Measurements from ENCODE around the gene EXOC4. TPM values are rescaled to one million over a fixed set of nuclear protein-coding genes. Genes with fewer than 3 reads are reported as not detected.

Gene EXOC4
- polyA plus RNA-seq, 1 experiment, result 45.9 TPM

DNA sequence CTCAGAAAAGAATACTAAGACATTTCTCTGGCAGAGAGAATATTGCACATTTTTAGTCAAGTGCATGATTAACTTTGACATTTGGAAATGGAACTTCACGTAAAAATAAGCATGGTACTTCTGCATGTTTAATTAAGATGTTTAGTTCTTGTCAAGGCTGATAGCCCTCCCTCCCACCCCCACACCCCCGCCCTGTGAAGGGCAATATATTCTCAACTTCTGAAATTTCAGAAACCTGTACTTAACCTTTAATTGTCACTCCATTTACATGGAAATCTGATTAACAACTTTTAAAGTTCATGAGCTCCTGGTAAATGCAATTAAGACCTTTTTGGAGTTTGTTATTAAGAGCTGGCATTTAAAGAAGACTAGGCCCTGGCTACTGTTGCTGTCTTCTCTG, 205.8 kb downstream of the EXOC4 start:
- no peak for DNase-seq (ENCODE audit: low read depth)
- Histone ChIP-seq H3K36me3 (ENCODE audit: control insufficient read depth, insufficient read depth, low read length) (no peaks in the 10 kb centered on the region), H3K4me3 (ENCODE audit: low read depth, low read length) (no peak overlapping the region), H3K27me3 (ENCODE audit: control insufficient read depth, insufficient read depth, low read length) (no peaks in the 10 kb centered on the region)
- POLR2A ChIA-PET, result no interaction called here
- TF ChIP-seq, protein P1, sequence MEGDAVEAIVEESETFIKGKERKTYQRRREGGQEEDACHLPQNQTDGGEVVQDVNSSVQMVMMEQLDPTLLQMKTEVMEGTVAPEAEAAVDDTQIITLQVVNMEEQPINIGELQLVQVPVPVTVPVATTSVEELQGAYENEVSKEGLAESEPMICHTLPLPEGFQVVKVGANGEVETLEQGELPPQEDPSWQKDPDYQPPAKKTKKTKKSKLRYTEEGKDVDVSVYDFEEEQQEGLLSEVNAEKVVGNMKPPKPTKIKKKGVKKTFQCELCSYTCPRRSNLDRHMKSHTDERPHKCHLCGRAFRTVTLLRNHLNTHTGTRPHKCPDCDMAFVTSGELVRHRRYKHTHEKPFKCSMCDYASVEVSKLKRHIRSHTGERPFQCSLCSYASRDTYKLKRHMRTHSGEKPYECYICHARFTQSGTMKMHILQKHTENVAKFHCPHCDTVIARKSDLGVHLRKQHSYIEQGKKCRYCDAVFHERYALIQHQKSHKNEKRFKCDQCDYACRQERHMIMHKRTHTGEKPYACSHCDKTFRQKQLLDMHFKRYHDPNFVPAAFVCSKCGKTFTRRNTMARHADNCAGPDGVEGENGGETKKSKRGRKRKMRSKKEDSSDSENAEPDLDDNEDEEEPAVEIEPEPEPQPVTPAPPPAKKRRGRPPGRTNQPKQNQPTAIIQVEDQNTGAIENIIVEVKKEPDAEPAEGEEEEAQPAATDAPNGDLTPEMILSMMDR (IDR thresholded peaks at IDR 0.05; ENCODE audit: insufficient read depth, low read depth, low read length), result no peak
- CTCF ChIA-PET, result no interaction called here

DNA sequence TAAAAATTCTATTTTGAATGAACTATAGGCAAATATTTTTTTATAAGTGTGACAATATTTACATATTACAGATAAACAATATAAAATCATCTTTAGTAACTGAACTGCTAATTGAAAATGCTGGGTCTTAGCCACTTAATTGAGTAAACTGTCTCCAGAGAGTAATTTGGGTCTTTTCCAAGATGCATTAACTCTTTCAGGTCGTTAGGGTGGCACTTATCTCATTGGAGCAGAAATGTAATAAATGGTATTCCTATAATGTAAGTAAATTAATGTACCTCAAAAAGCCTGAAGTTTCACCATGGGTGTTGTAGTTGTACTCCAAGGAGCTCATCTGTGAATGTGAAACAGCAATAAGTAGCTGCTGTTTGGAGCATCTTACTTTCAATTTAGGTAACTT, 208.5 kb downstream of the EXOC4 start:
- H3K27me3 ChIP-seq (ENCODE audit: control insufficient read depth, insufficient read depth, low read length), result no peaks in the 10 kb centered on the region
- TF ChIP-seq, protein P1 (IDR thresholded peaks at IDR 0.05; ENCODE audit: insufficient read depth, low read depth, low read length), result no peak
- H3K36me3 ChIP-seq (ENCODE audit: control insufficient read depth, insufficient read depth, low read length), result no peaks in the 10 kb centered on the region
- no peak overlapping the region for H3K4me3 ChIP-seq (ENCODE audit: low read depth, low read length)
- DNase-seq (ENCODE audit: low read depth), result no peak
- ChIA-PET CTCF (no interaction called here), POLR2A (no interaction called here)

GRCh38 chr7:133475655-133476054, 222.8 kb downstream of the EXOC4 start:
- TF ChIP-seq, protein P1 (IDR thresholded peaks at IDR 0.05; ENCODE audit: insufficient read depth, low read depth, low read length), result no peak
- no peak overlapping the region for H3K4me3 ChIP-seq (ENCODE audit: low read depth, low read length)
- DNase-seq (ENCODE audit: low read depth), result no peak
- POLR2A ChIA-PET, result no interaction called here
- no peaks in the 10 kb centered on the region for H3K27me3 ChIP-seq (ENCODE audit: control insufficient read depth, insufficient read depth, low read length)
- CTCF ChIA-PET, result no interaction called here
- no peaks in the 10 kb centered on the region; the same call in 1 of the 2 replicates for H3K36me3 ChIP-seq (ENCODE audit: control insufficient read depth, insufficient read depth, low read length)

- Histone ChIP-seq H3K36me3 (ENCODE audit: control insufficient read depth, insufficient read depth, low read length) (no peaks in the 10 kb centered on the region; the same call in 1 of the 2 replicates), H3K4me3 (ENCODE audit: low read depth, low read length) (no peak overlapping the region), H3K27me3 (ENCODE audit: control insufficient read depth, insufficient read depth, low read length) (no peaks in the 10 kb centered on the region)
- ChIA-PET POLR2A (no interaction called here), CTCF (no interaction called here)
- TF ChIP-seq, protein P1 (IDR thresholded peaks at IDR 0.05; ENCODE audit: insufficient read depth, low read depth, low read length), result no peak
- no peak for DNase-seq (ENCODE audit: low read depth)
These were observed 224.9 kb downstream of the EXOC4 start for GRCh38 chr7:133477791-133478190.

GRCh38 chr7:133478591-133479135, 225.8 kb downstream of the EXOC4 start:
- Histone ChIP-seq H3K27me3 (ENCODE audit: control insufficient read depth, insufficient read depth, low read length) (no peaks in the 10 kb centered on the region), H3K36me3 (ENCODE audit: control insufficient read depth, insufficient read depth, low read length) (no peaks in the 10 kb centered on the region; the same call in 1 of the 2 replicates), H3K4me3 (ENCODE audit: low read depth, low read length) (no peak overlapping the region)
- no peak for DNase-seq (ENCODE audit: low read depth)
- CTCF ChIA-PET, result no interaction called here
- POLR2A ChIA-PET, result no interaction called here
- TF ChIP-seq, protein P1 (IDR thresholded peaks at IDR 0.05; ENCODE audit: insufficient read depth, low read depth, low read length), result no peak
